ENCODE data around the gene RNF175.

Gene RNF175

DNA sequence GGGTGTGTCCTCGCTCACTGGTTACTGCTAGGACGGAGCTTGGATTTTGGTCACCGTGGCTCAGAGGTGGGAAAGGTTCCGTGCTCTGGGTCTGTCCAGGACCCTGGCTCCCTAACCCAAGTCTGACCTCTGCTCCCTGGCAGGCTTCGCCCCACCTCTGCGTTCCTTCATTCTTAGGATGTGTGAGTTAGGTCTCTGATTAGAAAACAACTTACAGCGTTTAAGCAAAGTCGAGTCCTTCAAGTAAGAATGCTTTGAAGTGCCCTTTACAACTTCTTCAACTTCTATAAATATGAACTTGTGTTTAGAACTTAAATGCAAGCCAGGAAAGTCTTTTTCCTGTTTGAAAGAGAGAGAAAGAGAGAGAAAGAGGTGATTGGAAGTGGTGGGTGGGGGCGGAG is 74.9 kb downstream of the RNF175 start:
- no peak for DNase-seq (ENCODE audit: low read depth)
- H3K4me3 ChIP-seq (ENCODE audit: low read length): peak overlapping the region; percentile 55
- no peak for TF ChIP-seq CTCF (conservative IDR thresholded peaks at IDR 0.05; ENCODE audit: low read depth, low read length)

GRCh38 chr4:153684182-153684970 is 75.4 kb downstream of the RNF175 start, which contains the start of gene TLR2:
TLR2 (plus strand) TSS chr4:153684280; CDS start chr4:153702908, 18,628 bp downstream.
- no peak for TF ChIP-seq CTCF (conservative IDR thresholded peaks at IDR 0.05; ENCODE audit: low read depth, low read length)
- DNase-seq (ENCODE audit: low read depth): no peak
- peak within 1 kb of the TSS; percentile 55 for H3K4me3 ChIP-seq (ENCODE audit: low read length)

- TF ChIP-seq CTCF (conservative IDR thresholded peaks at IDR 0.05; ENCODE audit: low read depth, low read length): no peak
- DNase-seq (ENCODE audit: low read depth): no peak
These were observed 76.1 kb downstream of the RNF175 start for GRCh38 chr4:153683763-153684181.

DNA sequence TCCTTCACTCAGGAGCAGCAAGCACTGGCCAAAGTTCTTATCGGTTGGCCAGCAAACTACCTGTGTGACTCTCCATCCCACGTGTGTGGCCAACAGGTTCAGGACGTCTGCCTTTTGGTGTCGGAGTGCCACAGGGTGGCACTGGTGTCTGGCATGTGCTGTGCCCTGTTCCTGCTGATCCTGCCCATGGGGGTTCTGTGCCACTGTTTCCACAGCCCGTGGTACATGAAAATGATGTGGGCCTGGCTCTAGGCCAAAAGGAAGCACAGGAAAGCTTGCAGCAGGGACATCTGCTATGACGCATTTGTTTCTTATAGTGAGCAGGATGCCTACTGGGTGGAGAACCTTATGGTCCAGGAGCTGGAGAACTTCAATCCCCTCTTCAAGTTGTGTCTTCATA is 80.3 kb downstream of the RNF175 start:
- DNase-seq (ENCODE audit: low read depth): no peak
- no peak for TF ChIP-seq CTCF (conservative IDR thresholded peaks at IDR 0.05; ENCODE audit: low read depth, low read length)
- H3K4me3 ChIP-seq (ENCODE audit: low read length): no peak overlapping the region

More at GRCh38 chr4:153683763-153684181, 76.1 kb downstream of the RNF175 start:
- H3K4me3 ChIP-seq (ENCODE audit: low read length): peak overlapping the region; percentile 55

- no peak for TF ChIP-seq CTCF (conservative IDR thresholded peaks at IDR 0.05; ENCODE audit: low read depth, low read length)
- DNase-seq (ENCODE audit: low read depth): peak; percentile 62
- no peak overlapping the region for H3K4me3 ChIP-seq (ENCODE audit: low read length)
These were observed 82.8 kb downstream of the RNF175 start for GRCh38 chr4:153676984-153677383.

DNA sequence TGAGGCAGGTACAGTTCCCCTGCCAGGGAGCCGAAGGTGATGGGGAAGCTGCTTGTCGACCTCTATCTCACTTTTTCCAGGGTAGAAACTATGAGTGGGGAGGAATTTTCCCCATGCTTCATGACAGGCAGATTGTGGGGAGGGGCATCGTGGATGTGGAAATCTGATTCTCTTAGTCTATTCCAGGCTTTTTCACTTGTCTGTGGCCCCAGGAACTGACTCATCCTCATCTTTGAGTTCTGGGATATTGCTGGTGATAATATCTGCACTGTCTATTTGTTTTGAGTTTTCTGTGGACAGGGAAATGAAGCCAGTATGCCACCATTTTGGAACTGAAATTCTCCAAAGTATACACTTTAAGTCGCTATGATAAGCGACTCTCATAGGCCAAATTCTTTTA is 83.3 kb downstream of the RNF175 start:
- no peak for TF ChIP-seq CTCF (conservative IDR thresholded peaks at IDR 0.05; ENCODE audit: low read depth, low read length)
- DNase-seq (ENCODE audit: low read depth): no peak
- H3K4me3 ChIP-seq (ENCODE audit: low read length): no peak overlapping the region

DNA sequence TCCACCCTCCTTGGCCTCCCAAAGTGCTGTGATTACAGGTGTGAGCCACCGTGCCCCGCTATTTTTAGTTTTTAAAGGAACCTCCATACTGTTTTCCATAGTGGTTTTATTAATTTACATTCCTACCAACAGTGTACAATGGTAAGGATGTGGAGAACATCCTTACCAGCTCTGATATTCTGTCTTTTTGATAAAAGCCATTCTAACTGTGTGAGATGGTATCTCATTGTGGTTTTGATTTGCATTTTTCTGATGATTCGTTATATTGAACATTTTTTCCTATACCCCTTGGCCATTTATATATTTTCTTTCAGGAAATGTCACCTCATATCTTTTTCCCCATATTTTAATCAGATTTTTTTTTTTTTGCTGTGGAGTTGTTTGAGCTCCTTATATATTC is 90.0 kb downstream of the RNF175 start:
- no peak overlapping the region for H3K4me3 ChIP-seq (ENCODE audit: low read length)
- no peak for TF ChIP-seq CTCF (conservative IDR thresholded peaks at IDR 0.05; ENCODE audit: low read depth, low read length)
- no peak for DNase-seq (ENCODE audit: low read depth)

Data from retinal pigment epithelial cell (primary cell).